Measurements from ENCODE around the gene PGR.
"Not testable (repeated sequence)": the region's sequence is repeated elsewhere in the genome, so short reads cannot be mapped to it uniquely, and the experiment has no call there.

PGR gene

DNA sequence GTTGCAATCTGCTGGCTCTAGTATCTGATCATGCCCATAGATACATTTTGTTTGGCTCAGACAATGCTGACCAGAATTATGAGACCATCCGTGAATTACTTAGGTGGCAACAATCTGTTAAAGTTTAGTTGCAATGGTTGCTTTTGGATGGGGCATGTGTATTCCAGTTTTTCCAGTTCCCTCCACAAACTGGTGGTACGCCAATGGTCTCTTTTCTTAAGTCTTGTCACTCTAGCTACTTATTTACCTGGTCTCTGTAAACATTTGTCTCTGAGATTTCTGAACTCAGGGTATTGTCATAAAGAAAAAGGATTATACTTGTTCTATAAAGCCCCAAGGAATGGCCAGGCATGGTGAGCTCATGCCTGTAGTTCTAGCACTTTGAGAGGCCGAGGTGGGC, 65.9 kb downstream of the PGR start:
- no peak for DNase-seq

DNA sequence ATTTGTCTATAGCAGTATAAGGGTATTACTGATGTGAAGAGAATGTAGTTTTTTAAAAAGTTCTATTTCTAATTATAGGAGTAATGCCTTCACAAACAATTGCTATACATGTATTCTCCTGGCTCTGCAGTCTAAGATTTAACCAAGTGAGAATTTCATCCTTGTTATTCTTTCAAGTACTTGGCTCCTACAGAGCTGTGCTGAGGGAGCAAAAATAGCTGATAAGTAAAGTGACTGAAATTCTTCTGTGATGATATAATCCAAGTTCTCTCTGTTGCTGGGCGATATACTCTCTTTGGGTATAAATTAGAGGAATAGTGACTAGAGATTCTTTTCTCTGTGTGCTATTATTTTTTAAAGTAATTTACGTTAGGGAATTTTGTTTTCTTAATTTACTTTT, 68.0 kb downstream of the PGR start:
- DNase-seq, result no peak

DNA sequence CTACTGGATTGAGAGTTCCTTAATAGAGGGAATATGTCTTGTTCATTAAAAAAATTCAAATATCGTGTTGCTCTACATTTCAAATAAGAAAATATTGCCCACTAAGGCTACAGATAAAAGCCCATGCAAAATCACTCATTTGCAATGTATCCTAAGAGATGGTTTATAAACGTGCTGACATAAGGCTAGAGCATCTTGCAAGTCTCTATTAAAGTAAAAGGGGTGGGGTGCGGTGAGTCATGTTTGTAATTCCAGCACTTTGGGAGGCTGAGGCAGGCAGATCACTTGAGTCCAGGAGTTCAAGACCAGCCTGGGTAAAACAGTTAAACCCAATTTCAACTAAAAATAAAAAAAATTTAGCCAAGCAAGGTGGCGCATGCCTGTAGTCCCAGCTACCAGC, 70.3 kb downstream of the PGR start:
- DNase-seq, result no peak

DNA sequence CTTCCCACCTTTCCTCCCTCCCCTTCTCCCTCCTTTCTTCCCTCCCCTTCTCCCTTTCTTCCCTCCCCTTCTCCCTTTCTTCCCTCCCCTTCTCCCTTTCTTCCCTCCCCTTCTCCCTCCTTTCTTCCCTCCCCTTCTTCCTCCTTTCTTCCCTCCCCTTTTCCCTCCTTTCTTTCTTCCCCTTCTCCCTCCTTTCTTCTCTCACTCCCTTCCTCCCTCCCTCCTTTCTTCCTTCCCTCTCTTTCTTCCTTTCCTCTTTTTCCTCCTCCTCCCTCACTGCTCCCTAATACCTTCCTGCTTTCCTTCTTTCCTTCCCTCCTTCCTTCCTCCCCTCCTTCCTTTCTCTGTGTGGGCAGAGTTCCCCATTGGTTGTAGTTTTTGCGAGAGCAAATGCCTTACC, 76.1 kb downstream of the PGR start:
- no peak for DNase-seq

DNA sequence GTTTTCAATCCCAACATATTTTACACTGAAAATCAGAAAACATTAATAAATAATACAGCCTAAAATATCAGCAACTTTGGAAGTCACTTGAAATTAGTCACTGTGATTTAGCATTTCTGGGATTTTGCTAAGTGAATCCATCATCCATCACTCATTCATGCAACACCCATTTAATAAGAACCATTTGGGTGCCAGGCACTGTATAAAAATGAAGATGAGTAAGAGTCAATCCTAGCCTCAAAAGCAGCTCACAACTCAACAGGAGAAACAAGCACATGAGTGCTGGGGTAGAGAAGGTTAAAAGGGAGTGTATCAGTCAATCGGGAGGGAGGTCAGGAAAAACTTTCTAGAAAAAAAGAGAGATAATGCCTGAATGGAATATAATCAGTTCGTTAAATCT, 77.9 kb downstream of the PGR start:
- DNase-seq, result no peak

DNA sequence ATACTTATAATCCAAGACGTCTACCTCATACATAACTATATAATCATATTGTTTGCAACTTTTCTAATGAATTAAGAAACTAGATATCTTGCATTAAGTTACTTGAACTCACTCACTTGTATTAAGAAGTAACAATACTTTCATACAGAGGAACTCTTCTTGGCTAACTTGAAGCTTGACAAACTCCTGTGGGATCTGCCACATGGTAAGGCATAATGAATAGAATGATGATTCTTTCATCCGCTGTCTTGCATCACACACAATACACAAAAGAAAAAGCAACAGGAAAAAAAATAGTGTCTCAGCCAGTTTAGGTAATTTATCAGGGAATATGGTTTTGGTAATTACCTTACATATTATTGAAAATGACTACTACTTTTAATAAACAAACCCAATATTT, 79.8 kb downstream of the PGR start:
- no peak for DNase-seq

DNA sequence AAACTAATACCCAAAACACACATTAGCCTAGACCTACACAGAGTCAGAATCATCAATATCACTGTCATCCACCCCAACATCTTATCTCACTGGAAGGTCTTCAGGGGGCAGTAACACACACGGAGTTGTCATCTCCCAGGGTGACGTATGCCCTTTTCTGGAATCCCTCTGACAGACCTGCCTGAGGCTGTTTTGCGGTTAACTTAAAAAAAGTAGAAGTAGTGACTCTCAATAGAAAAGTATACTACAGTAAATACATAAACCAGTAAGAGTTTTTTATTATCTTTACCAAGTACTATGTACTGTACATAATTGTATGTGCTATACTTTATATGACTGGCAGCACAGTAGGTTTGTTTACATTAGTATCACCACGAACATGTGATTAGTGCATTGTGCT, 80.5 kb downstream of the PGR start:
- DNase-seq, result no peak

DNA sequence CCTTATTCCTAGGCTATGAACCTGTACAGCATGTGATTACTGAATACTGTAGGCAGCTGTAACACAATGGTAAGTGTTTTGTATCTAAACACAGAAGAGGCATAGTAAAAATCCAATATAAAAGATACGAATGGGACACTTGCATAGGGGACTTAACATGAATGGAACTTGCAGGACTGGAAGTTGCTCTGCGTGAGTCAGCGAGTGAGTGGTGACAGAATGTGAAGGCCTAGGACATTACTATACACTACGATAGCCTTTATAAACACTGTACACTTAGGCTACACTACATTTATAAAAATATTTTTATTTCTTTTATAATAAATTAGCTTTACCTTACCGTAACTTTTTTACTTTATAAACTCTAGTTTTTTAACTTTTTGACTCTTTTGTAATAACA, 81.1 kb downstream of the PGR start:
- DNase-seq, result no peak

DNA sequence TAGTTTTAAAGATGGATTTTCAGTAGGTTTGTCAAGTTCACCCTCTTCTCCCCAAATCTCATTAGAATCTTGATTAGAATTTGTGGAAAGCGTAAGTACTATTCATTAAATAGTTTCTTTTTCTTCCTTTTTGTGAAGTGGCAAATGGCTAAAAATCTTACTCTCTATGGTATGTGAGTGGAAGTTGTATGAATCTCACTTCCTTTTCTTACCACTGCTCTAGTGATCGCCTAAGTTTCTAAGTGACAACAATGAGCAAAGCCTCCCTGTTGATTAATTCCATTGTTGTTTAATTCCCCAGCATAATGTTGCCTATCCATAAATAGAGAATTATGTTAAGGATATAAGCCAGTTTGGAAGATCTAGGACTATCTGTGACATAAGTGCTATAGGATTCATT, 82.7 kb downstream of the PGR start:
- DNase-seq, result no peak

DNA sequence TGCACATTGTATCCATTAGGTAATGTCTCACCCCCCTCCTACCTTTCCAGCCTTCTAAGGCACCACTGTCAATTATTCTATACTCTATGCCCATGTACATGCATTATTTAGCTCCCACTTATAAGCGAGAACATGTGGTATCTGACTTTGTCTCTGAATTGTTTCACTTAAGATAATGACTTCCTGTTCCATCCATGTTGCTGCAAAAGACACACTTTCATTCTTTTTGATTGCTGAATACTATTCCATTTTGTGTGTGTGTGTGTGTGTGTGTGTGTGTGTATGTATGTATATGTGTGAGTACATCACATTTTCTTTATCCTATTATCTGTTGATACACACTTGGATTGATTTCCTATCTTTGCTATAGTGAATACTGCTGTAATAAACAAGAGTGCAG, 84.2 kb downstream of the PGR start:
- DNase-seq, result no peak

DNA sequence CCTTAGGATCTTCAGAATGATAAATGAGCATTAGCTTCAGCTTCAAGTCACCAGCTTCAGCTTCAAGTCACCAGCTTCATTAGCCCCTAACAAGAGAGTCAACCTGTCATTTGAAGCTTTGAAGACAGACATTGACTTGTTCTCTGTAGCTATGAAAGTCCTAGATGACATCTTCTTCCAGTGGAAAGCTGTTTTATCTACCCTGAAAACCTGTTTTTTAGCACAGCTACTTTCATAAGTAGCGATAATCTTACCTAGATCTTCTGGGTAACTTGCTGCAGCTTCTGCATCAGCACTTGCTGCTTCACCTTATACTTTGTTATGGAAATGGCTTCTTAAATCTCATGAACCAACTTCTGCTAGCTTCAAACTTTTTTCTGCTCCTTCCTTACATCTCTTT, 85.7 kb downstream of the PGR start:
- no peak for DNase-seq

DNA sequence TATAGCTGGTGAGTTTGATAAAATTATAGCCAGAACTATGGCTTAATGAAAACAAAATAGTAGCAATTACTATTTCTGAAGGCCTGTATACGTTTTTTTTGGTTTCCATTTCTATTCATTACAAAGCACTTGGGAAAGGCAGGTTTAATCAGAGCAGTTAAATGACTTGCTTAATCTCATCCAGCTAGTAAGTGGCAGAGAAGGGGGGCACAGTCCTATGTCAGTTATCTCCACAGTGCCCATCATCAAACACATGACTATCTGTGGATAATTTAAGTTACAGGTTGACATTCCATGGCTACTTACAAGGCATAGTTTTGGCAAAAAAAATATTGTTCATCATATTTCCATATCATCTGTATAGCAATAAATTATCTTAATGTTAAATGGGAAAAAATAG, 93.7 kb downstream of the PGR start:
- no peak for DNase-seq

DNA sequence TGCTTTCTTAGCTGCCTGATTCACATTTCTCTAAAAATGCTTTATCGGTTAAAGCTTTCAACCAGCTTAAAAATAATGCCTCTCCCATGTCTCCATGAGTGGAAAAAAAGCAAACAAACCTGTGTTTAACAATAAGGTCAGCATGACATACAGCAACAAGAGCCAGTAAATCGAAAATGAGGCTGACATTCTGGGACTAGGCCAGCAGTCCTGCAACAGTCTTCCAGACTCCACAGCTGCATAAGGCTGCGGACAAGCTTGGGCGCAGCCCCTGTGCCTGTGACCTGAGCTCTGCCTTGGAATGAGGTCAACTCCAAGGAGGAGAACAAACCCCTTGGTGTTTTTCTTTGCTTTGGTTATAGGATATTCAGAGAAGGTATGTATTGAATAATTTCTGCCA, 95.5 kb downstream of the PGR start:
- DNase-seq, result no peak

DNA sequence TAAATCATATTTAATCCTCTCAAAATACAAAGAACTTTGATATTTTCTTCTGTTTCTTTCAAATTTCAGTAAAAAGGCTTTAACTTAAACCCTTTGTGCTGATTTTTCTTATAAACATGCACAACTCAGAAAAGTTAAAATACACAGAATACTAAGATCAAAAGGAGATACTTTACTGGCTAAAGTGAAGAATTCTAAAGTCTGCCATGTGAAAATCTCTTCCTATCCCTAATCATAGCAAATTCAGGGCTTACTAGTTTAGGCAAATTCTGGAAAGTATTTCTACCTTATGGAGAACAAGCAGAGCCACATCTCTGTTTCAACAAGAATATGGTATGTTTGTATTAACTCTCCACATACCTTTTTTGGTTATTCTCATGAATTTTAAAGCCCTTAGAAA, 96.6 kb downstream of the PGR start:
- no peak for DNase-seq

DNA sequence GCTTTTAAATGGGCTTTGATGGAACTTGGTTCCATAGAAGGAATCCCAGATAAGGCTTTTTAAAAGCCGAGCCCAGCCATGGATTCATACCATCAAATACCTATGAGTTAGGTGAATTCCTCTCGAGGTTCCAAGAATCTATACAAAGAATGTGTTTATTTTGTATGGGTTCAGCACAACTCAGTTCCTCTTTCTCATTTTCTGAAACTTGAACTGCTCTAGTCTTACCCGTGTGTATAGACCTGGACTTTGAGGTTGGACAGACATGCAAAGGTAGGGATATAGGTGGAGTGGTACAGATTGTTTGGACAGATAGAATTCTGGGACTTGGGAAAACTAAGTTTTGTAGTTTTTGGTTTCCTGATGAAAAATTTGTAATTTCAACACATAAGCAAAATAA, 97.9 kb downstream of the PGR start:
- no peak for DNase-seq

DNA sequence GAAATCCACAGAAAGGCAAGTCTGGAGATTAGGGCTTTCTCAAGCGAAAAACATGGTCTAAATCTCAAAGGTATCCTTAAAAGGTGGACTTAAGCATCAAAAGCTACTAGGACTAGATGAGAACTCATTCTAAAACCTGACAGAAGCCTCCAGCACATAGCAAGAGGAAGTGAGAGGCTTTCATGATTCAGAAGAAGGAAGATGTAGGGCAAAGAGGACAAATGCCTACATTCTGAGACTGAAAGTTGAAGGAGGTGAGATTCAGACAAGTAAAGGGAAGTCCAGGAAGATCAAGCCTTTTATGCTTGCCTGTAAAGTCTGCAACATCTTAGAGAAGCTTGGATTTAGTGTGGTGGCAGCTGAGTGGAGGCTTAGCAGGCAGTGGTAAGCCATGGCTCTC, 98.9 kb downstream of the PGR start:
- DNase-seq, result no peak

DNA sequence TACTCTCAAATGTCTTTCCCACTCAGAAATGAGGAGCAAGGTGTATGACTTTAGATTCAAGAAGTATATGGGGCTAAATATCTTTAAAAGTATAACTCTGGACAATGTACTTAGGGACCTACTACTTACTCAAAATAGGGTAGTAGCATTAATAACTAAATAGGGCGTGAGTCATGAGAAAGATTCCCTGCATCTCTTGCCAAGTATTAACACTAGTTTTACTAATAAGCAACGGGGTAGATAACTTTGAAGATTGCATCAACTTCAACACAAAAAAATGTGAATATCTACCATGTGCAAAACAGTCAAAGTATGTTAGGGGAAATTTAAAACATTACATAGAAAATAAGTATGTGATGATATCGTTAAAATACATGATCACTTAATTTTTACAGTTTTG, 99.6 kb downstream of the PGR start:
- no peak for DNase-seq

DNA sequence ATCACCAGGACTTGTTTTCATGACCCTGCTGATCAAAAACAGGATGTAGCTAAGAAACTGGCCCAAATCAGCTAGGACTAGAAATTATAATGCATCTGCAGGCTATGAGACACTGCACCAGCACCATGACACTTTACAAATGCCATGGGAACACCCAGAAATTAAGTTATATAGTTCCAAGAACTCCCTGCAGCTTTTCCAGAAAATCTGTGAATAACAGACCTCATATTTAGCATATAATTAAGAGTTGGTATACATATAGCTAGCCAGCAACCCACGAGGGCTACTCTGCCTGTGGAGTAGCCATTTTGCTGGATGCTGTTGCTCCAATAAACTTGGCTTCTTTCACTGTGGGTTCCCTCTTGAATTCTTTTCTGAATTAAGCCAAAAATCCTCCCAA, 101.0 kb downstream of the PGR start:
- no peak for DNase-seq

DNA sequence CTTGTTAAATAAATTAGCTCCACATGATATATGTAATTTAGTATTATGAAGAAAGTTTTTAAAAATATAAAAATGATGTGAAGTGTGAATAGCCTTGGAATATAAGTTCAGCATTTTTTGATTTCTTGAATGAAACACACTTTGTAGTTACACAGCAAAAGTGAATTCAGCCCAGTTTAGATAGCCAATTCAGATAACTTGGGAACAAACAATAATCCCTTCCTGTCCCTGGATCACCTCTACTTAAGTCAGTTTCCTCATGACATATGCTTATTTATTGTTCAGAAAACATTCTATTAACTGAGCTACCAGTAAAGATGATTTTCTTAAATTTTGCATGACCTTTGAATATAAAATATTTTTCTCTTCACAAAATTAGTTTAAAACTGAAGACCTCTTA, 107.4 kb downstream of the PGR start:
- DNase-seq, result no peak

DNA sequence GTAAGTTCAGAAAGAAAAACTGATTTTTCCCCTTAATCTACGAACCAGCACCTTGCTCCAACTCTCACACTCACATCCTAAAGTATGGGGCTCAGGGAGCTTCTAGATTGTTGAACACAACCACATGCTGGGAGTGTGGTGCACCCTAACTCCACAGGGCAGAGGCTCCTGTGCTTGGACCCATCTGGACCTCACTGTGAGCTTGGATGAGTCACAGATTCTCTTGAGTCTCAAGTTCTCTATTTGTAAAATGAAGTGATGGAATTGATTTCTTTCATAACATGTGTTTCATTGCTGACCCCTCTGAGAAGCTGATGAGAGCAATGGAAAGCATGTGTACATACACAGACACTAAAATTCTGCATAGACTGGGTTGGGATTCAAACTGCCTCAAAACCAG, 109.7 kb downstream of the PGR start:
- DNase-seq, result no peak

DNA sequence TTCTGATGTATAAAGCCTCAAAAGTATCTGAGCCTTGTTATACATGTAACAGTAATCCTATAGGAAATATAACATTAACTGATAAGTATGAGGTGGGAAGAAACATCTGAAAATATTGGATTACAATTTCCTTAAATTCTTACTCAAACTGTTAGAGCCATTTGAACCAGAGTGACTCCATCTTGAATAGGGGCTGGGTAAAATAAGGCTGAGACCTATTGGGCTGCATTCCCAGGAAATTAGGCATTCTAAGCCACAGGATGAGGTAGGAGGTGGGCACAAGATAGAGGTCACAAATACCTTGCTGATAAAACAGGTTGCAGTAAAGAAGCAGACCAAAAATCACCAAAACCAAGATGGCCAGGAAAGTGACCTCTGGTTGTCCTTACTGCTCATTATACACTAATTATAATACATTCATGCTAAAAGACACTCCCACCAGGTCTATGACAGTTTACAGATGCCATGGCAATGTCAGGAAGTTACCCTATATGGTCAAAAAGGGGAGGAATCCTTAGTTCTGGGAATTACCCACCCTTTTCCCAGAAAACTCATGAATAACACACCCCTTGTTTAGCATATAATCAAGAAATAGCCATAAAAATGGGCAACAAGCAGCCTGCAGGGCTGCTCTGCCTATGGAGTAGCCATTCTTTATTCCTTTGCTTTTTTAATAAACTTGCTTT, 114.9 kb downstream of the PGR start:
- DNase-seq, result no peak

DNA sequence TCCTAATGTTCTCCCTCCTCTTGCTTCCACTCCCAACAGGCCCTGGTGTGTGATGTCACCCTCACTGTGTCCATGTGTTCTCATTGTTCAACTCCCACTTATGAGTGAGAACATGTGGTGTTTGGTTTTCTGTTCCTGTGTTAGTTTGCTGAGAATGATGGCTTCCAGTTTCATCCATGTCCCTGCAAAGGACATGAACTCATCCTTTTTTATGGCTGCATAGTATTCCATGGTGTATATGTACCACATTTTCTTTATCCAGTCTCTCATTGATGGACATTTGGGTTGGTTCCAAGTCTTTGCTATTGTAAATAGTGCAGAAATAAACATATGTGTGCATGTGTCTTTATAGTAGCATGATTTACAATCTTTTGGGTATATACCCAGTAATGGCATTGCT, 115.9 kb downstream of the PGR start:
- DNase-seq, result not testable (repeated sequence)

DNA sequence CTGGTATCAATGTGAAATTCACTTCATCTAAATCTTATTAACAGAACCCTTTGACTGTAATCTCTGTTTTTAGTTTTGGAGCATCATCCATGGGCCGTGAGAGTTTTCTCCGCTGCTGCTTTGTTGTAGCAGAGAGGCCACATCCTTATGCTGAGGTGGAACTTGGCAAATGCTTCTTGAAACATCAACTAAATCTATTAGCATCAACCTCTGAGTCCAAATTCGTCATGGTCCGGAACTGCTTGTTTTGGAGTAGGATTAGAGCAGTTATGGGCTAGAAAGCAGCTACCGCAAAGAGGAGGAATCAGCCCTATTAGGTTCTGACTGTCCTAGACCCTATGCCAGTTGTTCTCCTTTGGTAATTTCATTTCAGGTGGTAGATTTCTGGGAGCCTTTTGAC, 117.7 kb downstream of the PGR start:
- no peak for DNase-seq

DNA sequence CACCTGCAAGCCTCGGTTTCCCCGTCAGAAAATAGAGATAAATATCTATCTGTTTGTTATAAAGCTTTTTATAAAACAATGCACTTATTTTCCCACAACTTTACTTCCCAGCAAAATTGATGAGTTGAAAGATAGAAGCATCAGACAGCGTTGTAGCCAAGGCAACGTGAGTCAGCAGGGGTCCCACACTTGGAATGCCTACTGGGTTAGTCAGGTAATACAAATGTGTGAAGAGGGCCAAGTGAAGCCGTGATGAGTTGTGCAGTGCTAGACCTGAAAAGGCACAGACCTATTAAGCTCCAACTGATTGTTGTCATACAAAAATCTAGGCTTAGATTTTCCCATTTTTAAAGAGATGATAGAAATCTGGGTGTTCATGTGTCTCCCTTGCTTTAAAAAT, 118.7 kb downstream of the PGR start:
- DNase-seq, result no peak

DNA sequence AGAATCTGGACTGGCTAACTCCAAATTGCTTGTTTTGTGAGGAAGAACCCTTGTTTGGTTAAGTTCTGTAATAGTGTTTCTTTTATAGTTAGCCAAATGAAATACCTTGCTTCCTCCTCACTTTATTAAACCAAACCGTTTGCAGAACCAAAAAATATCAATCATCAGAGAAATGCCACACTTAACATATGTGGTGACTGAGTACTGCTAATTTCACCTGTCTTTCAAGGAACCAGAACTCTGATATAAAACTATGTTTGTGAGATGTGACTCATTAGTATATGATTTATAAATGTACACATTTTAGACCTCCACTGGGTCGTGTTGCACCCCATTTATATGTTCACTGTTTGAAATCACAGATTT, 119.9 kb downstream of the PGR start:
- no peak for DNase-seq
